NCI-H2081 (cell line): ENCODE data around the gene KCNQ1.
A peak's percentile ranks its signal among the peaks of the same experiment; 100 is the strongest.

Experiments
- DNase-seq, 2 experiments: peaks; one replicate each; lab custom pipeline; 2025; lab: John Stamatoyannopoulos, UW

KCNQ1 gene

GRCh38 chr11:2747248-2748027, 302.6 kb downstream of the KCNQ1 start:
- no peak for DNase-seq

- no peak for DNase-seq
Measured at GRCh38 chr11:2748061-2748813, 303.4 kb downstream of the KCNQ1 start.

- DNase-seq, result no peak
Measured at GRCh38 chr11:2748814-2749554, 304.2 kb downstream of the KCNQ1 start.

GRCh38 chr11:2750101-2750681, 305.4 kb downstream of the KCNQ1 start:
- no peak for DNase-seq

- DNase-seq, result peak; percentile 21 to 70
Measured at GRCh38 chr11:2750682-2751522, 306.1 kb downstream of the KCNQ1 start.

GRCh38 chr11:2751523-2752203, 306.9 kb downstream of the KCNQ1 start:
- no peak for DNase-seq

GRCh38 chr11:2752204-2752770, 307.5 kb downstream of the KCNQ1 start:
- no peak for DNase-seq

- DNase-seq, result no peak
Measured at GRCh38 chr11:2752923-2753322, 308.1 kb downstream of the KCNQ1 start.

- DNase-seq, result no peak
Measured at GRCh38 chr11:2754008-2754407, 309.2 kb downstream of the KCNQ1 start.

- no peak for DNase-seq
Measured at GRCh38 chr11:2755071-2755470, 310.3 kb downstream of the KCNQ1 start.

- no peak for DNase-seq
Measured at GRCh38 chr11:2758751-2759150, 313.9 kb downstream of the KCNQ1 start.

GRCh38 chr11:2759228-2760195, 314.7 kb downstream of the KCNQ1 start:
- DNase-seq, result no peak

- DNase-seq, result no peak
Measured at GRCh38 chr11:2760196-2760871, 315.5 kb downstream of the KCNQ1 start.

- no peak for DNase-seq
Measured at GRCh38 chr11:2761131-2762030, 316.6 kb downstream of the KCNQ1 start.

- no peak for DNase-seq
Measured at GRCh38 chr11:2762031-2762380, 317.2 kb downstream of the KCNQ1 start.

GRCh38 chr11:2762451-2762850, 317.6 kb downstream of the KCNQ1 start:
- DNase-seq, result no peak

- DNase-seq, result no peak
Measured at GRCh38 chr11:2763984-2764383, 319.2 kb downstream of the KCNQ1 start.

GRCh38 chr11:2765491-2765890, 320.7 kb downstream of the KCNQ1 start:
- no peak for DNase-seq
